Measurements from ENCODE around the gene GAK.

Gene GAK

GRCh38 chr4:907691-908425, 24.3 kb downstream of the GAK start:
- DNase-seq (ENCODE audit: low spot score) = no peak

- DNase-seq (ENCODE audit: low spot score) = no peak
These were observed 25.1 kb downstream of the GAK start for GRCh38 chr4:907103-907400.

- no peak for DNase-seq (ENCODE audit: low spot score)
These were observed 25.6 kb downstream of the GAK start for GRCh38 chr4:906339-907102.

GRCh38 chr4:905485-906338, 26.4 kb downstream of the GAK start:
- no peak for DNase-seq (ENCODE audit: low spot score)

GRCh38 chr4:903066-904046, 28.8 kb downstream of the GAK start:
- no peak for DNase-seq (ENCODE audit: low spot score)

- DNase-seq (ENCODE audit: low spot score) = no peak
These were observed 30.8 kb downstream of the GAK start for GRCh38 chr4:901192-901910.

- no peak for DNase-seq (ENCODE audit: low spot score)
These were observed 31.4 kb downstream of the GAK start for GRCh38 chr4:900721-901120.

GRCh38 chr4:900073-900472, 32.0 kb downstream of the GAK start:
- DNase-seq (ENCODE audit: low spot score) = no peak

GRCh38 chr4:899556-899906, 32.6 kb downstream of the GAK start:
- DNase-seq (ENCODE audit: low spot score) = no peak

GRCh38 chr4:898869-899555, 33.1 kb downstream of the GAK start:
- DNase-seq (ENCODE audit: low spot score) = no peak

GRCh38 chr4:898123-898522, 34.0 kb downstream of the GAK start:
- DNase-seq (ENCODE audit: low spot score) = no peak

- no peak for DNase-seq (ENCODE audit: low spot score)
These were observed 35.5 kb downstream of the GAK start for GRCh38 chr4:896630-897029.

- no peak for DNase-seq (ENCODE audit: low spot score)
These were observed 35.9 kb downstream of the GAK start for GRCh38 chr4:896216-896615.

- no peak for DNase-seq (ENCODE audit: low spot score)
These were observed 36.5 kb downstream of the GAK start for GRCh38 chr4:895596-895995.

- no peak for DNase-seq (ENCODE audit: low spot score)
These were observed 38.0 kb downstream of the GAK start for GRCh38 chr4:893995-894705.

GRCh38 chr4:893276-893994, 38.7 kb downstream of the GAK start:
- DNase-seq (ENCODE audit: low spot score) = no peak

GRCh38 chr4:892780-893179, 39.3 kb downstream of the GAK start:
- DNase-seq (ENCODE audit: low spot score) = no peak

GRCh38 chr4:891747-892146, 40.4 kb downstream of the GAK start:
- DNase-seq (ENCODE audit: low spot score) = no peak
